Nephron progenitor cell (in vitro differentiated cells): Measurements from ENCODE around the gene RPL9.

Experiments
- DNase-seq: peaks from one replicate; pipeline ENCODE4 v3.0.0; 2021
- H3K27ac Mint-ChIP-seq: 2 replicates; pipeline ENCODE4 v1.8.0; 2021; ENCODE audit warnings: mild to moderate bottlenecking, moderate library complexity, mixed read lengths
- H3K27me3 Mint-ChIP-seq: 2 replicates; pipeline ENCODE4 v1.8.0; 2021; ENCODE audit warnings: mild to moderate bottlenecking, low read depth, mixed read lengths; ENCODE audit not compliant: poor library complexity
- H3K36me3 Mint-ChIP-seq: 2 replicates; pipeline ENCODE4 v1.8.0; 2021; ENCODE audit warnings: low read depth, mixed read lengths
- H3K4me1 Mint-ChIP-seq: 2 replicates; pipeline ENCODE4 v1.8.0; 2021; ENCODE audit warnings: mixed read lengths
- H3K4me3 Mint-ChIP-seq: 2 replicates; pipeline ENCODE4 v1.8.0; 2021; ENCODE audit warnings: mild to moderate bottlenecking, moderate library complexity, mixed read lengths
- H3K9me3 Mint-ChIP-seq: 2 replicates; pipeline ENCODE4 v1.8.0; 2021; ENCODE audit warnings: mild to moderate bottlenecking, moderate library complexity, mixed read lengths
- TF ChIP-seq, protein P1 (sequence below): fragments of 200-600 bp; sonication (generic); IDR thresholded peaks from 2 replicates; pipeline ENCODE4 v1.5.0; 2021; ENCODE audit warnings: antibody characterized with exemption

RPL9 gene

DNA sequence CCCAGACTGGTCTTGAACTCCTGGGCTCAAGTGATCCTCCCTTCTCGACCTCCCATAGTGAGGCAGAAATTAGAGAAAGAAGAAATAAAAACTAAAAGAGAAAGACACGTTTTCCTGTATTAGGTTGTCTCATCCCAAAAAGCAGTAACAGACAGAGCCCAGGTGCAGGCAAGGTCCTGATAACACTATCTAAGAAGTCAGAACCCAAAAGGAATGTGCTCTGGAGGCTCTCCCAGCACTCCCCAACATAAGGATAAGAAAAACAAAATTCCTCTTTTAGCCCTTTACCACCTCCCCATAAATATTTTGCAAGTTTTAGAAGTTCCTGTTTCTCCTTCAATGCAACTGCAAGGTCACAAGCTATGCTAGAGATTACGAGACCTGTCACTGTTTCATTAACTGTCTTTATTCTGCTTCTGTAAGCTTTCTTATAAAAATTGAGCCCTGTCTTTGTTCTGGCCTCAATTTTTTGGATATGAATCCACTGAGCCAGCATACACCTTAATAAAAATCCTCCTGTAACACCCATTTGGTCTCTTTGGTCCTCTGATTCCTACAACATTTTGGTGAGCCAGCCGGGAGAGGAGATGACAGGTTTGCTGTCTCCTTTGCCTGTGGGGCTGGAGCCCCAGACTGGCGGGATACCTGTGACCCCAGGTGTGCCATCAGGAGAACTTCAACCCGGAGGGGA is 26.0 kb upstream of the RPL9 start:
- Mint-ChIP-seq H3K27me3 (no peaks in the 10 kb centered on the region), H3K4me1 (no peaks in the 10 kb centered on the region), H3K36me3 (peaks cover 3% of the 10 kb centered on the region), H3K4me3 (no peak overlapping the region), H3K9me3 (peaks cover 17% of the 10 kb centered on the region), H3K27ac (no peak overlapping the region)
- TF ChIP-seq, protein P1, sequence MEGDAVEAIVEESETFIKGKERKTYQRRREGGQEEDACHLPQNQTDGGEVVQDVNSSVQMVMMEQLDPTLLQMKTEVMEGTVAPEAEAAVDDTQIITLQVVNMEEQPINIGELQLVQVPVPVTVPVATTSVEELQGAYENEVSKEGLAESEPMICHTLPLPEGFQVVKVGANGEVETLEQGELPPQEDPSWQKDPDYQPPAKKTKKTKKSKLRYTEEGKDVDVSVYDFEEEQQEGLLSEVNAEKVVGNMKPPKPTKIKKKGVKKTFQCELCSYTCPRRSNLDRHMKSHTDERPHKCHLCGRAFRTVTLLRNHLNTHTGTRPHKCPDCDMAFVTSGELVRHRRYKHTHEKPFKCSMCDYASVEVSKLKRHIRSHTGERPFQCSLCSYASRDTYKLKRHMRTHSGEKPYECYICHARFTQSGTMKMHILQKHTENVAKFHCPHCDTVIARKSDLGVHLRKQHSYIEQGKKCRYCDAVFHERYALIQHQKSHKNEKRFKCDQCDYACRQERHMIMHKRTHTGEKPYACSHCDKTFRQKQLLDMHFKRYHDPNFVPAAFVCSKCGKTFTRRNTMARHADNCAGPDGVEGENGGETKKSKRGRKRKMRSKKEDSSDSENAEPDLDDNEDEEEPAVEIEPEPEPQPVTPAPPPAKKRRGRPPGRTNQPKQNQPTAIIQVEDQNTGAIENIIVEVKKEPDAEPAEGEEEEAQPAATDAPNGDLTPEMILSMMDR, result no peak
- no peak for DNase-seq

DNA sequence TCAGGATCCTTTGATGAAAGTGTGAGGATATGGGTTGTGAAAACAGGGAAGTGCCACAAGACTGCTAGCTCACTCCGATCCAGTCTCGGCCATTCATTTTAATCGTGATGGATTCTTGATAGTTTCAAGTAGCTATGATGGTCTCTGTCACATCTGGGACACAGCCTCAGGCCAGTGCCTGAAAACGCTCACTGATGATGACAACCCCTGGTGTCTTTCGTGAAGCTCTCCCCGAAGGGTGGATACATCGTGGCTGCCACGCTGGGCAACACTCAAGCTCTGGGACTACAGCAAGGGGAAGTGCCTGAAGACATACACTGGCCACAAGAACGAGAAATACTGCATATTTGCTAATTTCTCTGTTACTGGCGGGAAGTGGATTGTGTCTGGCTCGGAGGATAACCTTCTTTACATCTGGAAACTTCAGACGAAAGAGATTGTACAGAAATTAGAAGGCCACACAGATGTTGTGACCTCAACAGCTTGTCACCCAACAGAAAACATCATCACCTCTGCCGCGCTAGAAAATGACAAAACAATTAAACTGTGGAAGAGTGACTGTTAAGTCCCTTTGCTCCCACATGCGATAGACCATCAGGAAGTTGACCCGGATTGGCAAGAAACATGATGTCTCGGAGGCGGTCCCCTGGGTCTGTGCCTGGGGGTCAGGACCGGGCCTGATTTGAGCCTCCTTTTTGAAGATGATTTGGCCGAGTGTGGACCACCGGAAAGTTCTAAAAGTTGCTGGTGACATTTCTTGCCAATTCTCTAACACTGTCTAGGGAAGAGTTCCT is 22.4 kb upstream of the RPL9 start:
- H3K4me1 Mint-ChIP-seq, result no peaks in the 10 kb centered on the region
- TF ChIP-seq, protein P1, result no peak
- DNase-seq, result no peak
- H3K27me3 Mint-ChIP-seq, result no peaks in the 10 kb centered on the region
- H3K36me3 Mint-ChIP-seq, result peaks cover 14% of the 10 kb centered on the region
- no peak overlapping the region for H3K27ac Mint-ChIP-seq
- peaks cover 17% of the 10 kb centered on the region for H3K9me3 Mint-ChIP-seq
- H3K4me3 Mint-ChIP-seq, result no peak overlapping the region

DNA sequence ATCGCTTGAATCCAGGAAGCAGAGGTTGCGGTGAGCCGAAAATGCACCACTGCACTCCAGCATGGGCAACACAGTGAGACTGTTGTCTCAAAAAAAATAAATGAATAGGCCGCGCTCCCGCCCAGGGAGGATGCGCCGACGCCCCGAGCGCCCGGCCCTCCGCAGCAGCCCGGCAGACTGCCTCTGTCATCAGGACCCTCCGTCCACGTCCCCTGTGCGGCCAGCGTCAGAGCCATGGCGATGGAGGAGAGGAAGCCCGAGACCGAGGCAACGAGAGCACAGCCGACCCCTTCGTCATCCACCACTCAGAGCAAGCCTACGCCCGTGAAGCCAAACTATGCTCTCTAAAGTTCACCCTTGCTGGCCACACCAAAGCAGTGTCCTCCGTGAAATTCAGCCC is 21.5 kb upstream of the RPL9 start:
- Mint-ChIP-seq H3K36me3 (peaks cover 17% of the 10 kb centered on the region), H3K27me3 (no peaks in the 10 kb centered on the region), H3K4me3 (no peak overlapping the region), H3K4me1 (no peaks in the 10 kb centered on the region), H3K27ac (no peak overlapping the region), H3K9me3 (peaks cover 17% of the 10 kb centered on the region)
- DNase-seq, result no peak
- TF ChIP-seq, protein P1, result no peak

DNA sequence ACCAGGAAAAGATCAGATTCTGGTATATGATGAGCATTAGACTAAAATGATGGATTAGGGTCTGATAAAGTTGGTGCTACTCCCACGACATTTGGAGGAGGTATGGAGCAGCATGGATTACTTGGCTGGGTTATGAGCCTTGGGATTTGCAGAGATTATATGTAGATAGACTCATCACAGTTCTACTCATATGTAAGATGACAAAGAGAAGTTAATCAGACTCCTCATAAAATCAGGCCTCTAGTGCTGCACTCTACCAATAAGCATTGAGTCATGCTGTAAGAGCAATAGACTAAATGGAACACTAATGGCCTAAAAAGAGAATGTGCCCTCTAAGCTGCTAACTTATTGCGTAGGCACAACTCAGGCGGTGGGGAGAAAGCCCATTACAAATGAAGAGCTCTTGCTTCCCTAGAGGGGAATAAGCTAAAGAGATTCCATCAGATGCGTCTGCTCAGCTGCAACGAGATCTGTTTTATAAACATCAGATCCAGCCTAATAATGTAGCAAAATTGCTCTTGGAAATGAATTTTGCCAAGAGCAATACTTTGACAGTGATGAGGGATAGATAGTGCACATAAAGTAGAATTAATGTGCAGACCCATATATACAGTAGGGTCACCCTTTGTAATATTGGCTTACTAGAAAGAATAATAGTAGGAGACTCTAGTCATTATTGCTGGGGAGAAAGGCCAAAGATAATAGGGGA is 17.6 kb upstream of the RPL9 start:
- Mint-ChIP-seq H3K27me3 (no peaks in the 10 kb centered on the region), H3K4me3 (no peak overlapping the region), H3K4me1 (no peaks in the 10 kb centered on the region), H3K9me3 (no peaks in the 10 kb centered on the region), H3K27ac (no peak overlapping the region), H3K36me3 (peaks cover 20% of the 10 kb centered on the region)
- TF ChIP-seq, protein P1, result no peak
- no peak for DNase-seq

DNA sequence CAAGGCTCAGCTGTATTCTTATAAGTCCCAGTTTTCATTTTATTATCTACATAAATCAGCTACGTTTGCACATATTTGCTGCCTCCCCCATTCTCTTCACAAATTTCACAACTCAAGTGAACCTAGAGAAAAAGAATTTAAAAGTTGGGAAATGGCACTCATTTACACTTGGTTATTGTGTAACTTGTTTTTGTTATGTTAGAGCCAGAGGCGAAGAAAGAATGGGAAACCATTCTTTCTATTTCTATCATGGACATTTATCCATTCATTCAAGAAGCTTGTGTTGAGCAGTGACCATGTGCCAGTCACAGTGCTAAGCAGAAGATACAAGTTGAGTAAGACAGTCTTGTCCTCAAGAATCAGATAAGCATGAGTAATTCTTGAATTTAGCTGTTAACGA is 13.7 kb upstream of the RPL9 start:
- TF ChIP-seq, protein P1, result no peak
- no peaks in the 10 kb centered on the region for H3K27me3 Mint-ChIP-seq
- no peaks in the 10 kb centered on the region for H3K9me3 Mint-ChIP-seq
- peaks cover 31% of the 10 kb centered on the region for H3K36me3 Mint-ChIP-seq
- no peak overlapping the region for H3K27ac Mint-ChIP-seq
- H3K4me1 Mint-ChIP-seq, result peaks cover 10% of the 10 kb centered on the region
- no peak overlapping the region for H3K4me3 Mint-ChIP-seq
- no peak for DNase-seq
